Progenitor cell of endocrine pancreas (in vitro differentiated cells): ENCODE data around the gene EDC4. TPM values are rescaled to one million over a fixed set of nuclear protein-coding genes. Genes with fewer than 3 reads are reported as not detected.

Experiments used
- DNase-seq: peaks from one replicate; pipeline ENCODE4 v3.0.0; 2021; ENCODE audit warnings: low spot score; ENCODE audit not compliant: unreplicated experiment
- H3K27ac Mint-ChIP-seq: 2 replicates; pipeline ENCODE4 v1.8.0; 2021; ENCODE audit warnings: mild to moderate bottlenecking, moderate library complexity, mixed read lengths
- H3K27me3 Mint-ChIP-seq: 2 replicates; pipeline ENCODE4 v1.8.0; 2021; ENCODE audit warnings: mixed read lengths
- H3K36me3 Mint-ChIP-seq: 2 replicates; pipeline ENCODE4 v1.8.0; 2022; ENCODE audit warnings: mixed read lengths; ENCODE audit not compliant: insufficient read depth
- H3K4me1 Mint-ChIP-seq: 2 replicates; pipeline ENCODE4 v1.8.0; 2021; ENCODE audit warnings: low read depth, mixed read lengths
- H3K4me3 Mint-ChIP-seq: 2 replicates; pipeline ENCODE4 v1.8.0; 2021; ENCODE audit warnings: low read depth, mild to moderate bottlenecking, moderate library complexity, mixed read lengths
- H3K9me3 Mint-ChIP-seq: 2 replicates; pipeline ENCODE4 v1.8.0; 2021; ENCODE audit warnings: low read depth, mixed read lengths
- total RNA-seq: library from RNA; stranded (reverse); gene quantifications from 2 replicates; pipeline ENCODE4 v1.2.1, GENCODE V29; 2021
- TF ChIP-seq, protein P1 (sequence below): fragments of 200-600 bp; sonication (generic); IDR thresholded peaks from one replicate; pipeline ENCODE4 v1.5.0; 2021; ENCODE audit warnings: antibody characterized with exemption, mild to moderate bottlenecking; ENCODE audit not compliant: unreplicated experiment

The EDC4 gene
- total RNA-seq, 1 donor from 2014 or later, result 110 TPM

DNA sequence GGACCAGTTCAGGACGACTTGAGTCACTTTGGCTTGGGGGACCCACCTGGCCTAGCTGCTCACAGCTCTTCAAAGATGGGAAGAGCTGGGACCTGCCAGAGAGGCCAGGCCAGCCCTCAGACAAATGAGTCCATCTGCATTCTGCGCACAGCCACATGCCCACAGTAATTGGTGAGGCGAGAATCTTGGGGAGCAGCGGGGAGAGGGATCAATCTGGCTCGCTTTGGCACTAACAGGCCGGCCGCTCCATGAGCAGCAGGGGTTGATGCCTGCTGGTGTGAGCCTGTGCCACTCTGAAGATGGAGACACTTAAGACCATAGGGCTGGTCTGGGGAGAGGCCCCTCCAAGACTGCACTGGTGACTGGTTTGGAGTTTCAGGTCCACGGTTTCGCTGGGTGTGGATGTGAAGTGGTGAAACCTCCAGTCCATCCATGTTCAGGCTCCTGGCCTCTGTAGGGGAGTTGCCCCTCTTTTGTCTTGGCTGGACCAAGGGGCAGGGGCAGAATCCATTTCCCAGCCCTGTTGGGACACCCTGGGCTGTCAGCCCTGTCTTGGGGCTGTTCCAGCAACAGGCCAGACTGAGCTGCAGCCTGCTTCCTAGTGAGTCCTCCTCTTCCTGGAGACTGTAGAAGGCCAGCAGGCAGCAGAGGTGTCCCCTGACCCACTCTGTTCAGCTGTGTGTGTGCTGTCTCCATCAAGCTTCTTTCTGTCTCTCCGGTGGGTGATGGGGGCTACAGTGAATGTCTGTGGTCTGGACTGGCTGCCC, 51.5 kb downstream of the EDC4 start:
- Mint-ChIP-seq H3K27ac (peak overlapping the region; percentile 76), H3K36me3 (peaks cover 3% of the 10 kb centered on the region), H3K27me3 (no peaks in the 10 kb centered on the region), H3K9me3 (no peaks in the 10 kb centered on the region), H3K4me1 (no peaks in the 10 kb centered on the region), H3K4me3 (no peak overlapping the region)
- TF ChIP-seq, protein P1, sequence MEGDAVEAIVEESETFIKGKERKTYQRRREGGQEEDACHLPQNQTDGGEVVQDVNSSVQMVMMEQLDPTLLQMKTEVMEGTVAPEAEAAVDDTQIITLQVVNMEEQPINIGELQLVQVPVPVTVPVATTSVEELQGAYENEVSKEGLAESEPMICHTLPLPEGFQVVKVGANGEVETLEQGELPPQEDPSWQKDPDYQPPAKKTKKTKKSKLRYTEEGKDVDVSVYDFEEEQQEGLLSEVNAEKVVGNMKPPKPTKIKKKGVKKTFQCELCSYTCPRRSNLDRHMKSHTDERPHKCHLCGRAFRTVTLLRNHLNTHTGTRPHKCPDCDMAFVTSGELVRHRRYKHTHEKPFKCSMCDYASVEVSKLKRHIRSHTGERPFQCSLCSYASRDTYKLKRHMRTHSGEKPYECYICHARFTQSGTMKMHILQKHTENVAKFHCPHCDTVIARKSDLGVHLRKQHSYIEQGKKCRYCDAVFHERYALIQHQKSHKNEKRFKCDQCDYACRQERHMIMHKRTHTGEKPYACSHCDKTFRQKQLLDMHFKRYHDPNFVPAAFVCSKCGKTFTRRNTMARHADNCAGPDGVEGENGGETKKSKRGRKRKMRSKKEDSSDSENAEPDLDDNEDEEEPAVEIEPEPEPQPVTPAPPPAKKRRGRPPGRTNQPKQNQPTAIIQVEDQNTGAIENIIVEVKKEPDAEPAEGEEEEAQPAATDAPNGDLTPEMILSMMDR, result no peak
- no peak for DNase-seq

DNA sequence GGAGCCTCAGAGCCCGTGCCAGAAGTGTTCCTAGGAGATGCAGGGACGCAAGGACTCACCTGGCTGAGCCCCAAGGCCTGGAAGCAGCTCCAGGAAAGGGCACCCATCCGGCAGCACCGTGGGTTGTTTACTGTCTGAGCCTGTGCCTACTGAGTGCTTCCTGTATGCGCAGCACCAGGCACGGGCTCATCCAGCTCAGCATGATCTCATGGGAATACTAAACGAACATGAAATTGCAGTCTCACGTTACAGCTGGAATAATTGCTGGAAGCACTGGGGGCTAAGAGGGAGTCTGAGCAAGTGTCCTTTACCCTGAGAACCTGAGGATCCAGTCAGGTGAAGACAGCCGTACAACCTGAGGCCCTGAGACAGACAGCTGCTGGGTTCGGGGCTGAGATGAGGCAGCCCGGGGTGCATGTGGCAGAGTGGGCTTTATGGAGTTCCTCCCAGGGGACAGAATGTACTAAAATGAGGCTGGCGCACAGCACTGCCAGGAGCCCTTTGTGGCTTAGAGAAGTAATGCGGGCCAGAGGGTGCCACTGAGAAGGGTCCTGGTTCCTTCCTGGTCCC, 53.4 kb downstream of the EDC4 start:
- Mint-ChIP-seq H3K9me3 (no peaks in the 10 kb centered on the region), H3K27me3 (no peaks in the 10 kb centered on the region), H3K4me1 (no peaks in the 10 kb centered on the region), H3K27ac (peak overlapping the region; percentile 49), H3K4me3 (no peak overlapping the region), H3K36me3 (peaks cover 3% of the 10 kb centered on the region)
- DNase-seq, result no peak
- TF ChIP-seq, protein P1, result no peak

DNA sequence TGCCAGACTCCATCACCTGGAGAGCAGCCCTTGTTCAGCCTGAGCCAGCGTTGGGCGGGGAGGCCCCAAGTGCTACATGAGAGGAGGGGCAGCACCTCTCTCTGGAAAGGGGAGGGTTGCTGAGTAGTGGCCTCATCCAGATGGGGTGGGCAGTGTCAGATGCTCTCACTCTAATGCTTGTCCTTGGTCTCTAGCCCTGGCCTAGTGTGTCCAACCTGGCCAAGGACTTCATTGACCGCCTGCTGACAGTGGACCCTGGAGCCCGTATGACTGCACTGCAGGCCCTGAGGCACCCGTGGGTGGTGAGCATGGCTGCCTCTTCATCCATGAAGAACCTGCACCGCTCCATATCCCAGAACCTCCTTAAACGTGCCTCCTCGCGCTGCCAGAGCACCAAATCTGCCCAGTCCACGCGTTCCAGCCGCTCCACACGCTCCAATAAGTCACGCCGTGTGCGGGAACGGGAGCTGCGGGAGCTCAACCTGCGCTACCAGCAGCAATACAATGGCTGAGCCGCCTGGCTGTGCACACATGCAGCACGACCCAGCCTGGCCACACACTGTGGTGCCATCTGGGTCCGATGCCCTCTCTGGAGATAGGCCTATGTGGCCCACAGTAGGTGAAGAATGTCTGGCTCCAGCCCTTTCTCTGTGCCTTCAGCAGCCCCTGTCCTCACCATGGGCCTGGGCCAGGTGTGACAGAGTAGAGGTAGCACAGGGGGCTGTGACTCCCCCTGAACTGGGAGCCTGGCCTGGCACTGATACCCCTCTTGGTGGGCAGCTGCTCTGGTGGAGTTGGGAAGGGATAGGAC, 54.5 kb downstream of the EDC4 start:
- Mint-ChIP-seq H3K27ac (no peak overlapping the region), H3K36me3 (peaks cover 3% of the 10 kb centered on the region), H3K27me3 (no peaks in the 10 kb centered on the region), H3K4me3 (no peak overlapping the region), H3K9me3 (no peaks in the 10 kb centered on the region), H3K4me1 (no peaks in the 10 kb centered on the region)
- TF ChIP-seq, protein P1, result no peak
- DNase-seq, result no peak

DNA sequence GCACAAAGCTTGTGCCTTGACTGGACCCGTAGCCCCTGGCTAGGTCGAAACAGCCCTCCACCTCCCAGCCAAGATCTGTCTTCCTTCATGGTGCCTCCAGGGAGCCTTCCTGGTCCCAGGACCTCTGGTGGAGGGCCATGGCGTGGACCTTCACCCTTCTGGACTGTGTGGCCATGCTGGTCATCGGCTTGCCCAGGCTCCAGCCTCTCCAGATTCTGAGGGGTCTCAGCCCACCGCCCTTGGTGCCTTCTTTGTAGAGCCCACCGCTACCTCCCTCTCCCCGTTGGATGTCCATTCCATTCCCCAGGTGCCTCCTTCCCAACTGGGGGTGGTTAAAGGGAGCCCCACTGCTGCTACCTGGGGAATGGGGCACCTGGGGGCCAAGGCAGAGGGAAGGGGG, 55.3 kb downstream of the EDC4 start:
- TF ChIP-seq, protein P1, result no peak
- no peaks in the 10 kb centered on the region for H3K9me3 Mint-ChIP-seq
- no peak overlapping the region for H3K4me3 Mint-ChIP-seq
- no peak for DNase-seq
- H3K4me1 Mint-ChIP-seq, result no peaks in the 10 kb centered on the region
- no peaks in the 10 kb centered on the region for H3K27me3 Mint-ChIP-seq
- H3K27ac Mint-ChIP-seq, result no peak overlapping the region
- H3K36me3 Mint-ChIP-seq, result peaks cover 3% of the 10 kb centered on the region

DNA sequence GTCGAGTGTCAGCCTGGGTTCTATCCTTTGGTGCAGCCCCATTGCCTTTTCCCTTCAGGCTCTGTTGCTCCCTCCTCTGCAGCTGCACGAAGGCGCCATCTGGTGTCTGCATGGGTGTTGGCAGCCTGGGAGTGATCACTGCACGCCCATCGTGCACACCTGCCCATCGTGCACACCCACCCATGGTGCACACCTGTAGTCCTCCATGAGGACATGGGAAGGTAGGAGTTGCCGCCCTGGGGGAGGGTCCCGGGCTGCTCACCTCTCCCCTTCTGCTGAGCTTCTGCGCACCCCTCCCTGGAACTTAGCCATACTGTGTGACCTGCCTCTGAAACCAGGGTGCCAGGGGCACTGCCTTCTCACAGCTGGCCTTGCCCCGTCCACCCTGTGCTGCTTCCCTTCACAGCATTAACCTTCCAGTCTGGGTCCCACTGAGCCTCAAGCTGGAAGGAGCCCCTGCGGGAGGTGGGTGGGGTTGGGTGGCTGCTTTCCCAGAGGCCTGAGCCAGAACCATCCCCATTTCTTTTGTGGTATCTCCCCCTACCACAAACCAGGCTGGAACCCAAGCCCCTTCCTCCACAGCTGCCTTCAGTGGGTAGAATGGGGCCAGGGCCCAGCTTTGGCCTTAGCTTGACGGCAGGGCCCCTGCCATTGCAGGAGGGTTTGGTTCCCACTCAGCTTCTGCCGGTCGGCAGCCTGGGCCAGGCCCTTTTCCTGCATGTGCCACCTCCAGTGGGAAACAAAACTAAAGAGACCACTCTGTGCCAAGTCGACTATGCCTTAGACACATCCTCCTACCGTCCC, 55.9 kb downstream of the EDC4 start:
- Mint-ChIP-seq H3K9me3 (no peaks in the 10 kb centered on the region), H3K27ac (no peak overlapping the region)
- TF ChIP-seq, protein P1, result peak; percentile 79

More for the DNA sequence above, 55.9 kb downstream of the EDC4 start:
- no peaks in the 10 kb centered on the region for H3K27me3 Mint-ChIP-seq
- H3K4me3 Mint-ChIP-seq, result no peak overlapping the region
- no peaks in the 10 kb centered on the region for H3K4me1 Mint-ChIP-seq
- peaks cover 3% of the 10 kb centered on the region for H3K36me3 Mint-ChIP-seq
- DNase-seq, result peak; percentile 62
